Activated CD8-positive, alpha-beta T cell treated with anti-CD3 and anti-CD28 coated beads for 36 hours (primary cell): ENCODE data around the gene CCNB2. TPM values are rescaled to one million over a fixed set of nuclear protein-coding genes. Genes with fewer than 3 reads are reported as not detected.

Experiments
- ATAC-seq: fragments of 200-7000 bp; cut with Tn5 transposase; one replicate; pipeline ENCODE4 v1.10.0; 2021; ENCODE audit warnings: mild to moderate bottlenecking, moderate library complexity
- CTCF ChIA-PET: fragments of 350-600 bp; sonication (Branson Sonifier 250); formaldehyde crosslinking; loops from one replicate; lab custom pipeline; 2021; ENCODE audit warnings: antibody characterized with exemption; lab: Charles Lee
- POLR2A ChIA-PET: fragments of 350-600 bp; sonication (Branson Sonifier 250); formaldehyde crosslinking; loops from one replicate; lab custom pipeline; 2021; ENCODE audit warnings: antibody characterized with exemption; lab: Charles Lee
- DNase-seq: peaks from one replicate; pipeline ENCODE4 v3.0.0-alpha.2; 2020
- H3K27ac Mint-ChIP-seq: one replicate; pipeline ENCODE4 v1.8.0; 2021; ENCODE audit warnings: mild to moderate bottlenecking, mixed read lengths
- H3K27me3 Mint-ChIP-seq: one replicate; pipeline ENCODE4 v1.8.0; 2021; ENCODE audit warnings: mixed read lengths
- H3K36me3 Mint-ChIP-seq: one replicate; pipeline ENCODE4 v1.8.0; 2021; ENCODE audit warnings: low read depth, mixed read lengths
- H3K4me1 Mint-ChIP-seq: one replicate; pipeline ENCODE4 v1.8.0; 2021; ENCODE audit warnings: low read depth, mixed read lengths
- H3K4me3 Mint-ChIP-seq: one replicate; pipeline ENCODE4 v1.8.0; 2021; ENCODE audit warnings: mild to moderate bottlenecking, moderate library complexity, mixed read lengths
- H3K9me3 Mint-ChIP-seq: one replicate; pipeline ENCODE4 v1.8.0; 2021; ENCODE audit warnings: mixed read lengths
- CTCF ChIP-seq: fragments of 200-600 bp; IDR thresholded peaks from one replicate; pipeline ENCODE4 v1.8.0; 2022; ENCODE audit warnings: antibody characterized with exemption, mild to moderate bottlenecking
- intact Hi-C: fragments of 100-400 bp; cut with micrococcal nuclease; formaldehyde crosslinking; loops from one replicate; pipeline ENCODE4 v1.10.0; 2022
- total RNA-seq, 2 experiments: library from RNA; stranded (reverse); gene quantifications; one replicate each; pipeline ENCODE4 v1.2.3, GENCODE V29; 2021

The CCNB2 gene
- 10 to 100 TPM; 61.9 to 64.4 TPM for total RNA-seq

- Mint-ChIP-seq H3K27ac (peak within 1 kb of the TSS; percentile 97), H3K9me3 (no peaks in the 10 kb centered on the region), H3K27me3 (no peaks in the 10 kb centered on the region), H3K36me3 (peaks cover 22% of the 10 kb centered on the region), H3K4me1 (peaks cover 11% of the 10 kb centered on the region), H3K4me3 (peak within 1 kb of the TSS; percentile 82)
- ATAC-seq: peak; percentile 99
- TF ChIP-seq CTCF: no peak
- ChIA-PET POLR2A (no interaction called here), CTCF (no interaction called here)
- DNase-seq: peak; percentile 92
- intact Hi-C loops: no loop called here
Observed at GRCh38 chr15:59104912-59105732, at the start of gene CCNB2. TSS of gene CCNB2 (plus strand) at chr15:59105146. CDS start at chr15:59105269, 123 bp downstream.

DNA sequence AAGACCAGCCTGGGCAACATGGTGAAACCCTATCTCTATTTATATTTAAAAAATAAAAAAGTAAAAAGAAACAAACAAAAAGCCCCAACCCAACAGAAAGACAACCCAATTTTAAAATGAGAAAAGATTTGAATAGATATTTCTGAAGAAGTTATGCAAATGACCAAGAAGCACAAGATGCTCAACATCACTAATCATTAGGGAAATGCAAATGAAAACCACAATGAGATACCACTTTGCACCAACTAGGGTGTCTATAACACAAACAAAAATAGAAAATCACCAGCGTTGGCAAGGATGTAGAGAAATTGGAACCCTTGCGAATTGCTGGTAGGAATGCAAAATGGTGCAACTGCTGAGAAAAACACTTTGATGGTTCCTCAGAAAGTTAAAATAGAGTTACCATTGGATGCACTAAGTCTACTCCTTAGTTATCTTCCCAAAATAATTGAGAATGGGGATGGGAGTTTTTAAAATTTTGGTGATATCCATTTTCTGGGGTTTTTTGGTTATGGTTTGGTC is 45.8 kb upstream of the CCNB2 start:
- no peak overlapping the region for H3K4me3 Mint-ChIP-seq
- intact Hi-C loops: loop anchor here (10.0 kb wide), 1 partner anchor 74 kb away; the partner anchor contains the start of gene RNF111
- TF ChIP-seq CTCF: no peak
- H3K4me1 Mint-ChIP-seq: peaks cover 11% of the 10 kb centered on the region
- ATAC-seq (no peak), DNase-seq (no peak)
- no peak overlapping the region for H3K27ac Mint-ChIP-seq
- no peaks in the 10 kb centered on the region for H3K27me3 Mint-ChIP-seq
- POLR2A ChIA-PET: no interaction called here
- CTCF ChIA-PET: interaction anchor here (1.2 kb wide), 1 partner anchor 20 kb away, joined by 3 read pairs; no protein-coding TSS in a partner anchor
- H3K36me3 Mint-ChIP-seq: peaks cover 26% of the 10 kb centered on the region
- H3K9me3 Mint-ChIP-seq: no peaks in the 10 kb centered on the region

DNA sequence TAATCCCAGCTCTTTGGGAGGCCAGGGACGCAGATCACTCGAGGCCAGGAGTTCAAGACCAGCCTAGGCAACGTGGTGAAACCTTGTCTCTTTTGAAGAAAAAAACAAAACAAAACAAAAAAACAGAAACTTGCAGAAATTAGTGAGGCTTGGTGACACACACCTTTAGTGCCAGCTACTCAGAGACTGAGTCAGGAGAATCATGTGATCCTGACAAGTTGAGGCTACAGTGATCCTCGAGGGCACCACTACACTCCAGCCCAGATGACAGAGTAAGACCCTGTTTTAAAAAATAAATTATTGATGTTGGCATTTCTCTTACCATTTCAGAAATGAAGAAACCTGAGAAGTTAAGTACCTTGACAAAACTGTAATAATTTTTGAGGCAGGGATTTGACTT is 44.6 kb upstream of the CCNB2 start:
- no peaks in the 10 kb centered on the region for H3K9me3 Mint-ChIP-seq
- intact Hi-C loops: no loop called here
- CTCF ChIA-PET: interaction anchor here (1.2 to 1.4 kb wide), 2 partner anchors 17 to 80 kb away, joined by 3 read pairs; no protein-coding TSS in a partner anchor
- POLR2A ChIA-PET: no interaction called here
- peaks cover 31% of the 10 kb centered on the region for H3K36me3 Mint-ChIP-seq
- no peak overlapping the region for H3K27ac Mint-ChIP-seq
- H3K27me3 Mint-ChIP-seq: no peaks in the 10 kb centered on the region
- no peak overlapping the region for H3K4me3 Mint-ChIP-seq
- DNase-seq (no peak), ATAC-seq (no peak)
- TF ChIP-seq CTCF: no peak
- H3K4me1 Mint-ChIP-seq: peaks cover 9% of the 10 kb centered on the region

- intact Hi-C loops: no loop called here
- POLR2A ChIA-PET: no interaction called here
- H3K4me1 Mint-ChIP-seq: peaks cover 11% of the 10 kb centered on the region
- DNase-seq: no peak
- ATAC-seq: no peak
- H3K9me3 Mint-ChIP-seq: no peaks in the 10 kb centered on the region
- CTCF ChIA-PET: no interaction called here
- H3K27ac Mint-ChIP-seq: peak overlapping the region; percentile 20
- TF ChIP-seq CTCF: no peak
- no peaks in the 10 kb centered on the region for H3K27me3 Mint-ChIP-seq
- H3K4me3 Mint-ChIP-seq: no peak overlapping the region
- peaks cover 37% of the 10 kb centered on the region for H3K36me3 Mint-ChIP-seq
Observed at GRCh38 chr15:59063042-59063441, 41.9 kb upstream of the CCNB2 start.

DNA sequence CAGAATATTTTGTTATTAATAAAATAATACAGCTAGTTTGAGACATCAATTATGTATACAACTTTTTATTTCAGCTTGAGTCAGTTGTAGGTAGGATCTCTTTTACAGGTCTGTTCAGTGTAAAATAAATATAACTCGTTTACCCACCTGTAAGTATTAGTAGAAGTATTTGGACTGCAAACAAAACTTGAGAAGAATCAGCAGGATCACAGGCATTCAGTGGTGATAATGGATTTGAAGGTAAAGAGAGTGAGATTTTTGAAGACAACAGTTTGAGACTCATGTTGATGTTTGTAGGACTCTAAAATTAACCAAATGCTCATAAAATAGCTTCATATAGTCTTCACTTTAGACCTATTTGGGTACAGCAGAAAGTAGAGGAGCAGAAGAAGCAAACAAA is 35.5 kb upstream of the CCNB2 start:
- TF ChIP-seq CTCF: no peak
- Mint-ChIP-seq H3K4me1 (peaks cover 14% of the 10 kb centered on the region), H3K36me3 (peaks cover 43% of the 10 kb centered on the region), H3K4me3 (no peak overlapping the region), H3K27ac (no peak overlapping the region), H3K27me3 (no peaks in the 10 kb centered on the region), H3K9me3 (no peaks in the 10 kb centered on the region)
- intact Hi-C loops: no loop called here
- ChIA-PET POLR2A (no interaction called here), CTCF (interaction anchor here (1.4 to 2.0 kb wide), 2 partner anchors 8 to 78 kb away, joined by 5 read pairs; no protein-coding TSS in a partner anchor)
- DNase-seq: no peak
- ATAC-seq: no peak
